Testis (tissue), 3 donors: ENCODE results near the gene SLC22A4. TPM values are rescaled to one million over a fixed set of nuclear protein-coding genes. Genes with fewer than 3 reads are reported as not detected.

Source experiments
- DNase-seq: peaks from one replicate; pipeline ENCODE4 v3.0.0-alpha.2; 2019
- H3K27ac ChIP-seq, 2 donors: fragments of 200-600 bp; sonication (generic); one replicate each; pipeline ENCODE4 v1.5.1; 2019
- H3K27me3 ChIP-seq: fragments of 200-600 bp; sonication (generic); one replicate; pipeline ENCODE4 v1.5.1; 2019
- H3K36me3 ChIP-seq: fragments of 200-600 bp; sonication (generic); one replicate; pipeline ENCODE4 v1.5.1; 2017; ENCODE audit warnings: low read depth; ENCODE audit errors: missing control alignments
- H3K4me1 ChIP-seq: fragments of 200-600 bp; sonication (generic); one replicate; pipeline ENCODE4 v1.5.1; 2019
- H3K4me3 ChIP-seq, 2 donors: fragments of 200-600 bp; sonication (generic); one replicate each; pipeline ENCODE4 v1.5.1; 2017 to 2019
- H3K9me3 ChIP-seq: fragments of 200-600 bp; sonication (generic); one replicate; pipeline ENCODE4 v1.5.1; 2017
- POLR2A ChIP-seq: fragments of 450-650 bp; IDR thresholded peaks from one replicate; pipeline ENCODE4 v1.6.1; 2017; ENCODE audit warnings: antibody characterized with exemption, mild to moderate bottlenecking, moderate library complexity
- WGBS, 2 donors: methylation state at CpG; one replicate each; pipeline ENCODE4 v1.1.5; 2018; 5-methylcytosine and 5-hydroxymethylcytosine counted together
- intact Hi-C: fragments of 100-400 bp; cut with DNase I; formaldehyde crosslinking; loops from one replicate; pipeline ENCODE4 v1.15.1; 2023; ENCODE audit warnings: low total_unique reads
- polyA plus RNA-seq: library from polyadenylated mRNA; stranded (reverse); fragments of 350-450 nt; fragmentation: Illumina TruSeq; extraction: RNeasy Lipid Tissue Mini Kit (QIAGEN cat#74804); gene quantifications from one replicate; pipeline ENCODE4 v1.2.3, GENCODE V29; 2014; ENCODE audit warnings: low read depth, low replicate concordance; ENCODE audit not compliant: insufficient read depth
- total RNA-seq, 2 donors: library from RNA; depleted of rRNA; stranded (reverse); fragments of >200 nt; gene quantifications; one replicate each; pipeline ENCODE4 v1.2.3, GENCODE V29; 2016
- TF ChIP-seq, protein P1 (sequence below), 3 experiments: fragments of 450-650 bp in 2 of 3; fragments of 200-600 bp in 1 of 3; sonication (generic) in 1 of 3; IDR thresholded peaks; one replicate each; pipeline ENCODE4 v1.5.1; 2016 to 2019; ENCODE audit warnings: antibody characterized with exemption in 3 of 3, mild to moderate bottlenecking in 2 of 3, moderate library complexity in 1 of 3

The SLC22A4 gene
- total and polyA plus RNA-seq, 3 donors from 2014 or later, result 1.1 to 2.3 (median 1.5) TPM

DNA sequence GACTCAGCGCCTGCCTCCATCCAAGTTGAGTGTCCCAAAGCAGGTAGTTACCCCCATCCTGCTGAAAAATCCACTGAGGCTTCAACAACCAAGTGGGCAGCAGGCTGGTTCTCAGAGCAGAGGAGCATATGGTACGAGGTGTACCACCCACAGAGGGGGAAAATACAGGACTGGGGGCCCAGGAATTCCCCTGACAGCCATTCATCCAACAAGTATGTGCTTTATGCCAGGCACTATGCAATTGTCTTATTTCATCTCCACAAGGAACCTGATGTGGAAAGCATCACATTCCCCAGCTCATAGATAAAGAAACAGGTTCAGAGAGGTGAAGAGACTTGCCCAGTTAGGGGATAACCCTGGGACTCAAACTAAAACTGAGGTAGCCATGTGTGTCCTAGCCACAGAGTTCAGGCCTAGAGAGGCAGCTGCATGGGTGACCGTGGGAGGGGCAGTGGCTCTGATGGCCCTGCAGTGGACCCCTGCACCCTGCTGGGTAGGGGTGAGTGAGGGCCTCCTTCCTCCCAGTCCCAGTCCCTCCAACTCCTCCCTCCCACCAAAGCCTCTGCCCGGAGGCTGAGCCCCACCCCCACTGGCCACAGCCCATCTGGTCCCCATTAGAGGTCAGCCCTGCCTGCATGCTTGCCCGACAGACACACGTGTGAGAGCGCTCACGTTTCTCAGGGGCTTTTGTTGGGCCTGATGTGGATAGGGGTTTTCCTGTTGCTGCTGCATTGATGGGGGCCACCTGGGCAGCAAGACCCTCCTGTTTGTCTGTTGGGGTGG lies 25.2 kb upstream of the SLC22A4 start:
- Histone ChIP-seq H3K27ac (no peak overlapping the region), H3K9me3 (no peaks in the 10 kb centered on the region), H3K4me1 (peaks cover 11% of the 10 kb centered on the region), H3K36me3 (no peaks in the 10 kb centered on the region), H3K27me3 (no peaks in the 10 kb centered on the region), H3K4me3 (no peak overlapping the region)
- WGBS, 2 donors, result 80 to 83% methylated on average over 3 to 8 of the region's 8 CpGs
- TF ChIP-seq, protein P1, sequence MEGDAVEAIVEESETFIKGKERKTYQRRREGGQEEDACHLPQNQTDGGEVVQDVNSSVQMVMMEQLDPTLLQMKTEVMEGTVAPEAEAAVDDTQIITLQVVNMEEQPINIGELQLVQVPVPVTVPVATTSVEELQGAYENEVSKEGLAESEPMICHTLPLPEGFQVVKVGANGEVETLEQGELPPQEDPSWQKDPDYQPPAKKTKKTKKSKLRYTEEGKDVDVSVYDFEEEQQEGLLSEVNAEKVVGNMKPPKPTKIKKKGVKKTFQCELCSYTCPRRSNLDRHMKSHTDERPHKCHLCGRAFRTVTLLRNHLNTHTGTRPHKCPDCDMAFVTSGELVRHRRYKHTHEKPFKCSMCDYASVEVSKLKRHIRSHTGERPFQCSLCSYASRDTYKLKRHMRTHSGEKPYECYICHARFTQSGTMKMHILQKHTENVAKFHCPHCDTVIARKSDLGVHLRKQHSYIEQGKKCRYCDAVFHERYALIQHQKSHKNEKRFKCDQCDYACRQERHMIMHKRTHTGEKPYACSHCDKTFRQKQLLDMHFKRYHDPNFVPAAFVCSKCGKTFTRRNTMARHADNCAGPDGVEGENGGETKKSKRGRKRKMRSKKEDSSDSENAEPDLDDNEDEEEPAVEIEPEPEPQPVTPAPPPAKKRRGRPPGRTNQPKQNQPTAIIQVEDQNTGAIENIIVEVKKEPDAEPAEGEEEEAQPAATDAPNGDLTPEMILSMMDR (IDR thresholded peaks at IDR 0.05), result no peak
- no peak for TF ChIP-seq POLR2A
- DNase-seq, result no peak
- intact Hi-C loops, result no loop called here

DNA sequence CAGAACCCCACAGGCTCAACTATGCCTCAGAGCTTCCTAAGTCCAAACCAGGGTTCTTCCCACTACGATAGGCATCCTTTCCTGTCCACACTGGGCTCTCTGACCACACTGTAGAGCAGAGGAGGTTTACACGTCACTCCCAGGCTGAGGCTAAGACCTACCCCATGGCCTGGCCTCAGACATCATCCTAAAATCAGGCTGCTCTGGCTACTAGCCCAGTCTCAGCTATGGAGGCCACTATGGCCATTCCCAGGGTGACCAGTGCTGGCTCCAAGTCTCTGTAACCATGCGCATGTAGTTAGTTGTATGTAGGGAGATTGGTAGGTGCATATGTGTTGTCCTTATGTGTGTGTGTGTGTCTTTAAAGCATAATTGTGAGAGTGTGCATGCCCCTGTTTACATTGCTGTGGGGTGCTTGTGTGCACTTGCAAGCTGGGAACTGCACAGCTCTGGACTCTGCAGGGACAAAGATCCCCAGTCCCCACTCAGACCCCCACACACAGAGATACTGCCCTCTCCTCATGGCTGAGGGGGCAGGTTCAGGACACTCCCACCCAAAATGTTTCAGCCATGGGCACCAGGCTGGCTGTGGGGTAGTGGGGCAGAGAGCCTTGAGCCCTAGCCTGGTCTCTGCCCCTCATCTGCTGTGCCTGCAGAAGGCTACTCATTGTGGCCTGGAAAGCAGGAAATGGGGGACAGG lies 24.4 kb upstream of the SLC22A4 start:
- H3K36me3 ChIP-seq, result no peaks in the 10 kb centered on the region
- intact Hi-C loops, result loop anchor here (10.0 kb wide), 1 partner anchor 225 kb away; the partner anchor contains the start of gene IRF1

DNA sequence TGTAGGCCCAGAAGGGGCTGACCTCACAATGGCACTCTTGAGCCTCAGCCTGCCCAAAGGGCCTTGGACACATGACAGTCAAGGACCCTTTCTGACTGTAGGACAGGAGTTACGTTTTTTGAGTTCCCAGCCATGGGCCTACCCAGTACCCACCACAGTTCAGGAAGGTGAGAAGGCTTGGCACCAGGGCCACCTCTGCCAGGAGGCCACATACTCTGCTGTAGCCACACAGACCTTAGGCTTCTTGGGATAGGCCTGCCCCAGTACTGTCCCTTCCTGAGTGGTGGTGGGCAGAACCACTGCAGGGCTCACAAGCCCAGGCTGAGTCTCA lies 23.9 kb upstream of the SLC22A4 start:
- 79 to 100% methylated on average over 1 of the region's 1 CpG for WGBS, 2 donors
- H3K36me3 ChIP-seq, result no peaks in the 10 kb centered on the region
- no peak overlapping the region for H3K27ac ChIP-seq
- H3K27me3 ChIP-seq, result no peaks in the 10 kb centered on the region
- intact Hi-C loops, result loop anchor here (10.0 kb wide), 1 partner anchor 225 kb away; the partner anchor contains the start of gene IRF1
- no peaks in the 10 kb centered on the region for H3K9me3 ChIP-seq
- H3K4me1 ChIP-seq, result peaks cover under 1% of the 10 kb centered on the region
- no peak for DNase-seq
- no peak overlapping the region for H3K4me3 ChIP-seq
- TF ChIP-seq POLR2A, result no peak
- TF ChIP-seq, protein P1 (IDR thresholded peaks at IDR 0.05), result no peak

More for the DNA sequence above, 24.4 kb upstream of the SLC22A4 start:
- Histone ChIP-seq H3K9me3 (no peaks in the 10 kb centered on the region), H3K4me1 (peaks cover 5% of the 10 kb centered on the region), H3K4me3 (no peak overlapping the region), H3K27ac (no peak overlapping the region), H3K27me3 (no peaks in the 10 kb centered on the region)
- WGBS, 2 donors, result 97 to 100% methylated on average over 3 of the region's 3 CpGs
- no peak for DNase-seq
- no peak for TF ChIP-seq POLR2A
- TF ChIP-seq, protein P1 (IDR thresholded peaks at IDR 0.05), result no peak

DNA sequence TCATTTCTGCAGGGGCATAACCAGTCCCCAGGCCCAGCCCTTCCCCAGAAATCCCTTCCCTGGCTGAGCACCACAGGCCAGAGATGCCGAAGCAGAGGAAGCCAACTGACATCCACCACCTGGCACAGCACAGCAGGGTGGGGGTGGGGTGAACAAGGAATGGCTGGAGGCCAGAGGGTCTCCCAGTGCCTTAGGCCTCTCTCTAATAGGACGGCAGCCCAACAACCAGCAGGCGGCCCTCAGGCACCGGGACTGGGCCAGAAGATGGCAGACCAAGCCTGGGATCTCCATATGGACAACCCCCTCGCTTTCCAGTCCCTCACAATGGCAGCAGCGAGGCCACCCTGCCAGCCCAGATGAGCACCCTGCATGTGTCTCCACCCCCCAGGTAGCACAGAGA lies 23.5 kb upstream of the SLC22A4 start:
- WGBS, 2 donors, result 89% methylated on average over 6 of the region's 6 CpGs; no CpG with 5 or more reads in 1 of the 2 donors
- no peak for DNase-seq
- no peaks in the 10 kb centered on the region for H3K4me1 ChIP-seq
- no peaks in the 10 kb centered on the region for H3K27me3 ChIP-seq
- no peak for TF ChIP-seq POLR2A
- TF ChIP-seq, protein P1 (IDR thresholded peaks at IDR 0.05), result no peak
- intact Hi-C loops, result loop anchor here (10.0 kb wide), 1 partner anchor 224 kb away; the partner anchor contains the start of gene IRF1
- H3K4me3 ChIP-seq, result no peak overlapping the region
- no peaks in the 10 kb centered on the region for H3K9me3 ChIP-seq
- no peaks in the 10 kb centered on the region for H3K36me3 ChIP-seq
- no peak overlapping the region for H3K27ac ChIP-seq
